Stimulated activated CD4-positive, alpha-beta T cell treated with anti-CD3 and anti-CD28 coated beads, Interleukin-15, amount 100 ng/mL, for 48 hours (primary cell): ENCODE data around the gene SNORC.

Source experiments
- DNase-seq, 2 donors: peaks; one replicate each; pipeline ENCODE4 v3.0.0-alpha.2; 2020; ENCODE audit warnings: low read depth in 2 of 2

Gene SNORC

DNA sequence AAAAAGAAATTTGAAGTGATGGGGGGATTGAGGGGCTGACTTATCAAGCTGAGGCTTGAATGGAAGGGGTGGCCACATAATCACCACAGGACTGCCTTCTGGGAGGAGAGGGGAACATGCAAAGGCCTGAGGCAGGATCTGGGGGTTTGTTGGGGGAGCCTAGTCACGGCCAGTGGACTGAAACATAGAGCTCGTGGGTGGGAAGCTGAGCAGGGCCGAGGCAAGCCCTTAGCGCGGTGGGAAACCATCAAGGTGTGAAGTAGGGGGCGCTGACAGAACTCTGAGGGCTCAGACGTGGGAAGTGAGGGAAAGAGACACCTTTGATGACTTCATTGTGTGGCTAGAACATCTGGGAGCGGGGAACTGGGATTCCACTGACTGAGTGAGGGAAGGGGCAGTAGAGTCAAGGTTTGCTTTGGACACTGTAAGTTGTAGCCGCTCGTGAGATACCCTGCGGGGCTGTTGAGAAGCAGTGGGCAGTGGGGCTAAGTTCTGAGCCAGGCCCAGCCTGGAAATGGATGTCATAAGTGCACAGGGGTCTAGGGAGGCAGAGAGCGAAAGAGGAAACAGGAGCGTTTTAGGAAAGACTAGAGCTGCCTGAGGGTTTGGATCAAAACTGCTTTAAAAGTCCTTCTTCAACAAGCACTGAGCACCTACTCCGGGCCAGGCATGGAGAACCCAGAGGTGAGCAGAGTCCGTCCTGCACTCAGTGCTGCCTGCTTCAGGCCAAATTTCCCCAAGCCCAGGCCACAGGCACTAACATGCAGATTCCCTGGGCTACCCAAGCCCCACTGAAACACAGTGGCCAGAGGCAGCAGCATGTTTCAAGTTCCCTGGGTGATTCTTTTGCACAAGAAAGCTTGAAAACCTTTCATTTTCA is 686 bp upstream of the SNORC start:
- no peak for DNase-seq

DNA sequence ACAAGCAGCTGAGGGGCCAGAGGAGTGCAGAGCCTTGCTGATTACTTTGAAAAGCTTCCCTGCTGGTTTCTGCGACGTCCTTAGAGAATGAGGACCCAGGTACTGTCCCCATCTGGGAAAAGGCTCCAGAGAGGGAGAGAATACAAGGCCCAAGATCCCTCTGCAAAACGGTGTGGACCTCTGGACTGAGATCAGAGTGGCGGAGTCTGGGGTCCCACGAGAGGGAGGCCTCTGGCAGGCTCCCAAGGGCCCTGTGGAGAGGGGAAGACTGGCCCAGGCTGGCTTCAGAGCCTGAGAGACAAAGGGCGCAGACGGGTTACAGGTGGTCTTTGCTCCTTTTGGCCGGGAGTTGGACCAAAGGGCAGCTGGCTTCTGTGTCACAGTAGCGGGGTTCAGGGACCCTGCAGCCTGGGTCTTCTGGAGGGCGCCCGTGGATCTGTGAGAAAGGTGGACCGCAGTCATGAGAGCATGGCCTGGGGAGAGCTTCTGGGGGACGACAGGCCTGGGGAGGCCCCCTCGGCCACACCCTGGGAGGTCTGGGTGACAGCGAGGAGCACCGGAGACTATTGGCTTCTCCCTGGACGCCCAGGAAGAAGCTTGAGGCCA is 805 bp downstream of the SNORC start:
- DNase-seq = no peak

DNA sequence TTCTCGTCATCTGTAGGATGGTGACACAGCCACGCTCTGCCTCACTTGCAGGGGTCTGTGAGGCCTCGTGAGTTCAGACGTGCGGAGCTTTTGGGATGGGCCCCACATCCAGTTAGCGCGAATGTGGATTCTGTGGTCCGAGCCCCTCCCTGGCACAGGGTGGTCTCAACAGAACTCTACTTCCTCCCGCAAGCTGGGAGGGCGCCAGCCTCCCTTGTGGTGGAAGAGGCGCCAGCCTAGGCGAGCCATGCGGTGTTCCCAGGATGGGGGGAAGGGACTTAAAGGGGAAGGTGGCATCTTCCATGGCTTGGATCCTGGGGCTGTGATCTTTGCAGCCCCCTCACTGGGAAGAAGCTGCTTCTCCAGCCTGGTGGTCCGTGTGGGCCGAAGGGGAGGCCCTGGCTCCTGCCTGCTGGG is 1.4 kb downstream of the SNORC start:
- DNase-seq = no peak

DNA sequence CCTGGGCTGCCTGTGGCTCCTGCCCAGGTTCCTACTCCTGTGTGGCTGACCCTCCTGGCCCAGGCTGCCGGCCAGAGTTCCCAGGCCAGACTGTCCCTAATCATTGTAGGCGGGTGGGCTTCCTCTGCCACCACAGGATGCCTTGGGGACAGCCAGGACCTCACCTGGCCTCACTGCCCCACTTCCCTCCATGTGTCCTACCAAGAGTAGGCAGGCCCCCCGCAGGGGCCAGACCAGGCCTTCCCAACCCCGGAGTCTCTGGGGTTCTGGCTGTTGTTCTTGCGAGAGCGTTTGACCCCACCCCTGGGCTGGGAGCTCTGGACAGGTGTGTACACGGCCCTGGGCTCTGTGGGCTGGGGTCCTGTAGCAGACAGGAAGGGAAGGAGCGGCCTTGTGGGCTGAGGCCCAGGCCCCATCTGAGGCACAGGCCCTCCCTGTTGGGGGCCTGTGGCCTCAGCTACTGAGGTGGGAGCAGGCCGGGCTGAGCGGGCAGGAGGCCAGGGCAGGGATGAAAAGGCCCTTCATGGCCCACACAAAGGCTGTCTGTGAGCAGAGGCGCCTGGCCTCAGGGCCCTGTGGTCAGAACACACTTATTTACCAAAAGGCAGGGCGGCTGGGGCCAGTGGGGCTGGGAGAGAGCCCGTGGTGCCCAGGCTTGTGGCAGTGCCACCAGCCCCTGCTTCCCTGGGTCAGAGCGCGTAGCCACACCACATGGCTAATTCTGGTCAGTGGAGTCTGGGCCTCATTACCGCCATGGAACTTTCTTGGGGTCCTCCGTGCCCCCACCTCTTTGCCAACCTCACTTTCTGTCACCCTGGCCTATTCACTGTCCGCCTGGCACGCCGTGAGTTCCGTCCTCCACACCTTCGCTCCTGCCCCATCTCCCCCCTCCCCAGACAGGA is 2.0 kb downstream of the SNORC start:
- DNase-seq = no peak

DNA sequence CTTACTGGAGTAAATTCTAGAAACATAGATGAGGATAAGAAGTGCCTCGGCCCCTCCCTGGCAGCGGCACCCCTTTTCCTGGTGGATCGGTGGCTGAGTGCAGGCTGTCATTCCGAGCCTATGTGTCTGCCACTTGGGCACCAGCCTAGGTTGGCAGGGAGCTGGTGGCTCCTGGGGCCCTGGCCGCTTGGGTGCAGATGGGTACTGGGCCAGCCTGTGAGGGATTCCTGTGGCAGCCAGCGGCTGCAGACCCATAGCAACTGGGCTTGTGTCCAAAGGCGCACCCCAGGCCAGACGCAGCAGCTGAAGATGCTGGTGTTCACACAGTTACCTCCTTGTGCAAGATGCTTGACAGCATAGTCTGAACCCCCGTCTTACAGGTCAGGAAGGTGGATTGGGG is 2.8 kb downstream of the SNORC start:
- DNase-seq = no peak

DNA sequence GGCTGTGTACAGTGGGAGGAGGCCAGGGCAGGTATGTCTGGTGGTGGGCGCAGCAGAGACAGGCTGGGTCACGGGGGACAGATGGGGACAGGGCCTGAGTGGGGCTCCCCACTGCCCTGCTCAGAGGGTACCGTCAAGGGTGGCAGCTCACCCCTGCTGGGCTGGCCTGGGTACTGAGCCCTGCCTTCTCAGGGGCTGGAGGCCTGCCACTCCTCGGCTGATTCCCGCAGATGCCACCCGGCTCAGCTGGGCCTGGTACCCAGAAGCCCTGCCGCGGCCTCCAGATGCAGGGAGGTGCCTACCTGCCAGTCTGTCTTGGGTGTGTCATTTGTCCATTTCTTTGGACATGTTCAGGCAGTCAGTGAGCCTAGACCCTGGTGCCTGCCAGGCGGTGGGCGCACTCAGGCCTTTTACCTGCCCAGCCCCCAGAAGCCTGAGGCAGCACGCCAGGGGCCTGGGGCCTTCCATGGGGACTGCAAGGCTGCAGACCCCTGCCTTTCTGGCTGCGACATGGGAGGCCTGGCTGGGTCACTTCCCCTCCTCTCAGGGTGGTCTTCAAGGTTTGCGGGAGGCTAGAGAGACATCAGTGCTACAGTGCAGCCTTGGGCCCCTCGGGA is 3.3 kb downstream of the SNORC start:
- DNase-seq = no peak

DNA sequence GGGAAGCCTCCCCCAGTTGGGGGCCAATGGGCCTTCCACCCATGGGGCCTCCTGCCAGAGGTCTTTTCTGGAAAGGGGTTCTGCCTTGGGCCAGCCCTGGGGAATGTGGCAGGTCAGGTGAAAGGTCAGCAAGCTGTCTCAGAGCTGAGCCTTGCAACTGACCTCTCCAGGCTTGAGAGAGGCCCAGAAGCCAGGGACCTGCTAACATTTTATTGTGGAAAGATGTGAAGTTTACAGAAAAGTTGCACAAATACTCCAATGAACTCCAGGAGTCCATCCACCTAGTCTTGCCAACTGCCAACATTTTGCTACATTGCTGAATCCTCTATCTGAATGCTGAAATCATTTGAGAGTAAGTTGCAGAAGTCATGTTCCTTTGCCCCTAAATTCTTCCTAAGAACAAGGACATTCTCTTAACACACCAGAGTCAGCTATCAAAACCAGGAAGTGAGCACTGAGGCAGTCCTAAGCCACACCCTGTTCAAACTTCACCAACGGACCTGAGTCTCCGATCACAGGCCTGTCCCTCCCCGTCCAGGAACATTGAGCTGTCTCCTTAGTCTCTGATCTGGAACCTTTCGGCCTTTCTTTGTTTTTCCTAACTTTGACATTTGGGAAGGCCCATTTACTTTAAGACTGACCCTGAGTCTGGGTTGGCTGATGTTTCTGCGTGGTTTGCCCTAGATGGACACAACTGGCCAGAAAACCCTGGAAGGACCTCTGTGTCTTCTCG is 4.0 kb downstream of the SNORC start:
- DNase-seq = no peak

DNA sequence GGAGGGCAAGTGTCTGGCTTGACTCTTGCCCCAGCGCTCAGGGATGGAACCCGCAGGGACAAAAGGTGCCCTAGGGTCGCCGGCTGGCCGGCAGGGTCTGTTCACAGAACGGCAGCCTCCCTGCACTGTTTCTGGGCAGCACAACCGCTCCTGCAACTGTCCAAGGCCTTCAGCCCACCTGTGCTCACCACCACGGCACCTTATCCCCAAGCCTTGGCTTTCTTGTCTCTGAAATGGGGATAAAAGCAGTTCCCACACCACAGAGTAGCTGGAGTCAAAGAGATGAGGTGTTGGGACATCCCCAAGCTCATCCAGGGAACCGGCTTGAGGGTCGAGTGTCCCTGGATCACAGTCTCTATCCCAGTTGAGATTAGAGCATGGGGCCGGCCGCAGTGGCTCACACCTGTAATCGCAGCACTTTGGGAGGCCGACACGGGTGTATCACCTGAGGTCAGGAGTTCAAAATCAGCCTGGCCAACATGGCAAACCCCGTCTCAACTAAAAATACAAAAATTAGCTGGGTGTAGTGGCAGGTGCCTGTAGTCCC is 4.7 kb downstream of the SNORC start:
- no peak for DNase-seq

DNA sequence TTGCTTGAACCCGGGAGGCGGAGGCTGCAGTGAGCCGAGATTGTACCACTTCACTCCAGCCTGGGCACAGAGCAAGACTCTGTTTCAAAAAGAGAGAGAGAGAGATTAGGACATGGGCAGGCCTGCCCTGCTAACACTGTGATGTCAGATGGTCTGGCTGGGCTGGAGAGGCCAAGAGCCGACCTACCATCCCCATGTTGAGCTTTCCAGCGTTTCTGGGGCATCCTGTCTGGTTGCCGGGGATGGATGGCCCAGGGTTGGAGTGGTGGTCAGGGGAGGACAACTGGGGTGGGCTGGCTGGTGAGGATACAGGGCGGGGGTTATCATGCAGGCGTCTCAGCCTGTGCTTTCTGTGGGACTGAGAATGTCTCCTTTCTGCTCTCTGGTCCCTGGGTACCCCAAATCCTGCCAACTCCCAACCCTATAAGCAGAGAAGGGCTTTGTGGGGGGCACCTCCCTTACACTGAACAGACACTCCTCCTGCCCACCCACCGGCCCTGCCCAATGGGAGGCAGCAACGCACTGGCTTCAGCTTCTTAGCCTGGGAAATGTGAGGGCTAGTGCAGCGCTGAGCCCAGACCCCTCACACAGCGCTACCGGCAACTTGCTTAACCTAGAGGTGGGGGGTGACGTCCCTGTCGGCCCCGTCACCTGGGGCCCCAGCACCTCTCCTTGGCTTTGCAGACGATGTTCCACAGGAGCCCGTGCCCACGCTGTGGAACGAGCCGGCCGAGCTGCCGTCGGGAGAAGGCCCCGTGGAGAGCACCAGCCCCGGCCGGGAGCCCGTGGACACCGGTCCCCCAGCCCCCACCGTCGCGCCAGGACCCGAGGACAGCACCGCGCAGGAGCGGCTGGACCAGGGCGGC is 5.4 kb downstream of the SNORC start:
- no peak for DNase-seq

DNA sequence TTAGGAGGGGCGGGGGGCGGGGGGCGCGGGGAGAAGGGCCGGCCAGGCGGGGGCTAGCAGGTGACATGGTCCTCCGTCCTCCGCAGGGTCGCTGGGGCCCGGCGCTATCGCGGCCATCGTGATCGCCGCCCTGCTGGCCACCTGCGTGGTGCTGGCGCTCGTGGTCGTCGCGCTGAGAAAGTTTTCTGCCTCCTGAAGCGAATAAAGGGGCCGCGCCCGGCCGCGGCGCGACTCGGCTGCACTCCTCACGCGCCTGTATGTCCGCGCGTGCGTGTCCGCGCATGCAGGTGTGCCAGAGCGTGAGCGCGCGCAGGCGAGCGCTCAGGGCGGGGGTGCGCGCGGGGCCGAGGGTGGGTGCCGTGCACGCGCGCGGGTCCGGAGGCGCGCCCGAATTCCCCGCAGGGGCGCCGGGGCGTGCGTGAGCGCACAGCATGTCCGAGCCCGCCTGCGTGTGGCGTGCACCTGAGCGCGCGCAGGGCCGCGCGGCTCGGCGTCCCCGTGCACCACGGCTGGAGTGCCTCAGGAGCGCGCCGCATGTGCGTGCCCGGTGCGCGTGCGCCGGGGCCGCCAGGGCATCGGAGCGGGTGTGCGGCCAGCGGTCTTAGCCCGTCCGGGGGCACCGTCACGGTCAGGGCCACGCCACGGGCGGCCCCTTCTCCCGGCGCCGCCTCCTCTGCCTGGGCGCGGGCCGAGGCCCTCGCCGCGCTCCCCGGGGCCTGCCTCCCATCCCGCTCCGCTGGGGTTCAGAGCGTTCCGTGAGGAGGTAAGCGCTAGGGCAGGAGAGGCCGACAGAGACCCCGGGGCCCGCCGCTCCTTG is 6.3 kb downstream of the SNORC start:
- no peak for DNase-seq

DNA sequence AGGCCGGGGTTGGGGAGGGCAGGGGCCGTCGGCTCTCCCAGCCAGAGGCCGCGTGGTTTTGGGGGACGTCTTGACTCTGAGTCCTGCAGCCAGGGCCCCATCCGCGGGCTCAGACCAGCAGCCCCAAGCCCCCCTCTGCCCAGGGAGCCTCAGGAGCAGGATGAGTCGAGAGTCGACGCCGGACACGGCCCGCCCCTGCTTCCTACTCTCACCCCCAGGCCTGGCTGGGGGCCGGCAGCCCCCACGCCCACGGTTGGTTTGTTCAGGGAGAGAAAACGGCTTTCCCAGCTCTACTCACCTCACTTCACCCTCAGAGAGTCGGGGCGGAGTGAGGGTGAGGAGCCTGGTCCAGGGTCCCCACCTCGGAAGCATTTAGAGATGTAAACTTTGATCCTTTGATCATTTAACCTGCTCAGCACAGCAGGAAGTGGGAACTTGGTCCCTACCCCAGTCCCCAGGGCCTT is 6.9 kb downstream of the SNORC start:
- no peak for DNase-seq

DNA sequence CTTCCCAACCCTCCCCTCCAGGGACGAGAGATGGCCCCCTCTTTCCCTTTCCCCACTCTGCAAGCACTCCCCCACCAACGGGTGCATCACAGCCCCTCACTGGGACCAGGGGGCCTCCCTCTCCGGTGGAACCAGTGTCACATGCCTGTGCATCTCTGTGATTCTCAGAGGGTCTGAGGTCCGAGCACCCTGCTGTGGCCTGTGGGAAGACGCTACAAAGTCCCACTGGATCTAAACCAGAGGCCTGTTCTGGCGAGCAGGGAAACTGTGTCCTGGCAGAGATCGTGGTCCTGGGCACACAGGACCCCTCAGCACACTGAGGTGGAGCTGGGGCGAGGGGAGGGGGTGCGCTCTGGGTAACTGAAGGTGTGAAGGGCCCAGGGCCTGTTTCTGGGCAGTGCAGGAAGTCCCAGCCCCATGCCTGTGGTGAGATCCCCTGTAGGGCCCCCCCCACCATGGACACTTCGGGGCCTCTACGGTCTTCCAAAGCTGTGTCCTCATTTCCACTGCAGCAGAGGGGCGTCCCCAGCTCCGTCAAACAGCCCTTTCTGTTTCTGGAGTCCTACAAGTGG is 8.0 kb downstream of the SNORC start:
- no peak for DNase-seq

DNA sequence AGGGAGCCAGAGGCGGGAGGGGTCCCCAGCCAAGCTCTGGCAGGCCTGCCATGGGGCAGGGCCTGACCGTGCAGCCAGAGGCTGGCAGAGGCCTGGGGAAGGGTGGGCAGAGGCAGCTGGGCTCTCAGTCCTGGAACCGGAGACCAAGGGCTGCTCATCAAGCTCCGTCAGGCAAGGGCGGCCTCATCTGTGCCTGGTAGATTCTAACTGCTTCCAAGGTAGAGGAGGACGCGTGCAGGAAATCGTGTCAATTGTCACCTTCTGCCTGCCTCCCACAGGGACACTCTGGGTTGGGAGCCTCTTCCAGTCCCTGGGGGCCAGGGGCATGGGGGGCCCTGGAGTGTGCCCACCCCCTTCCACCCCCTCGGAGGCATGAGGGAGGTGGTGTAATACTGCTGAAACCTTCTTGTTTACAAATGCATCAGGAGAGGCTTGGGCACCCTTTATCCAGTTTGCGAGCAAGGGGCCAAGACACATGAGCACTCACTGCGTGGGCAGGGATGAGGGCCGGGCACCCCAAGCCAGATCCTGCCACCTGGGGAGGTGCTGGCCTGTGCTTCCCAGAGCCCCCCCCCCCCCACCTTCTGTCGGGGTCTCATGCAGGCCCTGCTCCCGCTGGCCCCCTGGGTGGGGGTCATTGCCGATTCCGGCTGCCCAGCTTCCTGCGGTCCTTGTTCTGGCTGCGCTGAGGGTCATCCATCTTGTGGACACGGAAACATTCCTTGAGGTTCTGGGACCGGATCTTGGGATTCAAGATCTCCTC is 9.0 kb downstream of the SNORC start:
- DNase-seq = no peak

DNA sequence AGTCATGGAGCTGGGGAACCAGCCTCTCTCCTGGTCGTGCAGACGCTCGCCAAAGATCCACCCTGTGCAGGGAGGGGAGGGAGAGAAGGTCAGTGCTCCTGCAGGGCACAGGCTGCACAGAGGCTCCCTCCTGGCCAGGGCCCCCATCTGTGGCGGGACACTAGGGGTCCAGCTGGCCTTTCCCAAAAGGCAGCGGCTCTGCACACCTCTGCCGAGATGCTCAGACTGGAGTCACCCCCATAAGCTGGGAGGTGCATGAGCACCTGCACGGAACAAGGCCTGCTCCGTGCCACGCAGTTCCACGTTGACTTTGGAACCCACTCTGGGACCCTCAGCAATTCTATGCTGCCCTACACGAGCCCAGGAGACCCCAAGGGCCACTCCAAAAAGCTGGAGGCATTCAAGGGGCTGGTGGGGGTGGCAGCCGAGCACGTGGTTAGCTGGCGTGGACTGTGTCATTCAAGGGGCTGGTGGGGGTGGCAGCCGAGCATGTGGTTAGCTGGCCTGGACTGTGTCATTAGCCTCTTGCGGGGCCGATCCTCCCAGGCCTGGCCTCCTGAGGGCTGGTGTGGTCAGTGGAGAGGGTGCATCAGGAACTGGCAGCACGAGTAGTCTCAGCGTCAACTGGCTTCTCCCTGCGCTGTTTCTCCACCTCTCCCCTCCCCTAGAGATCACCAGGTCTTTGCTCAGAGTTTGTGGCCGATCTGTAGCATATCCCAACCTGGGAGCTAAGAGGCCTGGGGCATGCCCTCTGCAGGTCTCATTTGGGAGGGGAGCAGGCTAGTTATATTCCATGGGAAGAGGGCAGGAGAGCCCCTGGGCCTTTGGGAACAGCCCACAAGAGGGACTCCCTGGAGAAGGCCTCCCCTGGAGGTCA is 9.8 kb downstream of the SNORC start:
- DNase-seq = no peak

DNA sequence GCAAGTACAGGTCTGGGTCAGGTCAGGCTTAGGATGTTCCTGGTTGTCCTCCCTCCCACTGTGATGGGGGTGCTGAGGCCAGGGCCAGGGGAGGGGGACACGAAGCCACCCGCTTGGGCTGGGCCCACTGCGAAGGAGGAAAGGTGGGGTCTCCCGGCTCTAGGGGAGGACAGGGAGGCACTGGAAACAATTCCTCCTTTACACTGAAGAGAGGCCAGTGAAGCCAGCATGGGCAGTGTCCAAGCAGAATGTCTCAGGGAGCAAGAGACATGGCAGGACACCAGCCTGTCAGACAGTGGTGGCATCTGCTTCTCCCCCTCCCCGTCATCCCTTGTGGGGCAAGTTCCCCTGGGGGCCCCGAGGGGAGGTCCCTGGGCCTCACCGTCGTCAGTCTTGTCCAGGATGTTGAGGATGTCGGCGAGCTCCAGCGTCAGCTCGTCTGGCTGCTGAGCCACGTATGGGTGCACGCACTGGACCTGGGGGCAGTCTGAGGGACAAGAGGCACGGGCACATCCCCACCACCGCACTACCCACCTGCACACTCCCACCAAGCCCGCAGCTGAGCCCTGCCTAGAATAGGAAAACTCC is 10.8 kb downstream of the SNORC start:
- DNase-seq = no peak

DNA sequence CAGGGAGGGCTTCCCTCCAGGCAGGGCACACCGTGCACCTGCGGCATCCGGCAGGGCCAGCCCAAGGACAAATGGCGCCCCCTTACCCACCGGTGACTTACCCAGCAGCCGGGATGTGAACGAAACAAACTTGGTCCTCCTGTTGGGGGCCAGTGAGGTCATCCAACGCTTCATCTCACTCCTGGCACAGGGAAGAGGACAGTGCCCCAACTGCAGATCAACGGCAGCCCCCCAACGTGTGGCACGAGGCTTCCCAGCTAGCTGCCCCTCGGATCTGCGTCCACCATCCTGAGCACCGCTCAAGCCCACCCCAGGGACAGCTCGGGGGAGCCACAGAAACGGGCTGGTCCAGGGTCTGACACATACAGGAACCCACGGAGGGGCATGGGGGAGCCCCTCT is 12.0 kb downstream of the SNORC start:
- no peak for DNase-seq
